ENCODE results near the gene FIGN. TPM values are rescaled to one million over a fixed set of nuclear protein-coding genes. Genes with fewer than 3 reads are reported as not detected.

Gene FIGN
- total and polyA plus RNA-seq, 2 donors (not counting 3 experiments of a cell fraction or from before 2014, with no cell fraction given): 1.8 to 8.1 TPM

DNA sequence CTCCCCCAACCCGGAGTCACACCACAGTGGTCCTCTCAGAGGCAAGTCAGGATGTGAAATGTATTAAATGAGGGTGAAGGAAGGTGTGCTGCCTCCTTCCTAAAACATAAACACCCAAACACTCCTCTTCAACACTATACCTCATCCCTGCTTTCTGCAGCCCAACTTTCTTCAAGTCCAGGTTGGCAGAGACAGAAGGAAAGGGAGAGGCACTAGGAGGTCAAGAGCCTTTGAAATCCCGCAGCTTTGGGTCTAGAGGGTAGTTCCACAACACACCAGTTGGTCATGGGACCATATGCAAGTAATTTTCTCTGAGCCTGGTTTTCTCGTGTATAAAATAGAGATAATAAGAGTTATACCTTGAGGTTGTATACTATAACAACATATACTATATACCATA lies 38.4 kb downstream of the FIGN start:
- dilution Hi-C loops (cut with MboI; ENCODE audit: extremely low pct_ligation_motif_present, low sequenced_read_pairs): no loop called here
- intact Hi-C loops (cut with micrococcal nuclease): no loop called here
- ChIA-PET CTCF (no interaction called here), POLR2A (no interaction called here)
- Histone ChIP-seq H3K36me3 (ENCODE audit: control insufficient read depth in 2 of 2, extremely low read depth in 1 of 2, insufficient read depth in 2 of 2, low read length in 2 of 2) (no peaks in the 10 kb centered on the region), H3K9me1 (replicated peaks; ENCODE audit: control insufficient read depth, extremely low read depth, insufficient read depth, low read length) (no peaks in the 10 kb centered on the region), H3K4me1 (ENCODE audit: control insufficient read depth, extremely low read depth, insufficient read depth, low read length) (no peaks in the 10 kb centered on the region), H3K9me3 (replicated peaks; ENCODE audit: control insufficient read depth, insufficient read depth, low read length) (no peaks in the 10 kb centered on the region), H3K27ac (ENCODE audit: insufficient read depth, low read depth, low read length) (no peak overlapping the region), H2AFZ (ENCODE audit: low read depth, low read length) (no peak overlapping the region), H3K9ac (replicated peaks; ENCODE audit: extremely low read depth, insufficient read depth, low read length) (no peak overlapping the region), H3K27me3 (ENCODE audit: control insufficient read depth in 2 of 2, insufficient read depth in 2 of 2, low read length in 2 of 2) (no peaks in the 10 kb centered on the region), H3K4me3 (replicated peaks in 1 of 3; ENCODE audit: insufficient read depth in 1 of 3, low read depth in 1 of 3, low read length in 3 of 3) (no peak overlapping the region), H4K20me1 (replicated peaks; ENCODE audit: control insufficient read depth, extremely low read depth, insufficient read depth, low read length) (no peaks in the 10 kb centered on the region), H3K79me2 (ENCODE audit: control insufficient read depth, insufficient read depth, low read length) (no peaks in the 10 kb centered on the region), H3K4me2 (ENCODE audit: insufficient read depth, low read length) (no peak overlapping the region)
- FAIRE-seq (no peak), DNase-seq (ENCODE audit: low read depth, low spot score) (no peak)
- BruUV-seq (replicated peaks): no TSS peak
- TF ChIP-seq GATA2 (IDR thresholded peaks at IDR 0.05; ENCODE audit: insufficient read depth, insufficient read length, low read depth, low read length) (no peak), FOS (IDR thresholded peaks at IDR 0.05; ENCODE audit: borderline replicate concordance, insufficient read depth, low read length) (no peak), EZH2 (IDR thresholded peaks at IDR 0.05; ENCODE audit: borderline replicate concordance, low read depth, low read length, severe bottlenecking) (no peak), JUN (IDR thresholded peaks at IDR 0.05; ENCODE audit: borderline replicate concordance, insufficient read depth, insufficient read length, low read depth) (no peak), POLR2A (IDR thresholded peaks at IDR 0.05; ENCODE audit: low read depth, low read length) (no peak), POLR2AphosphoS5 (IDR thresholded peaks at IDR 0.05; ENCODE audit: insufficient read depth, low read depth, low read length) (no peak), MYC (IDR thresholded peaks at IDR 0.05; ENCODE audit: low read depth, low read length) (no peak)
- TF ChIP-seq, protein P1, sequence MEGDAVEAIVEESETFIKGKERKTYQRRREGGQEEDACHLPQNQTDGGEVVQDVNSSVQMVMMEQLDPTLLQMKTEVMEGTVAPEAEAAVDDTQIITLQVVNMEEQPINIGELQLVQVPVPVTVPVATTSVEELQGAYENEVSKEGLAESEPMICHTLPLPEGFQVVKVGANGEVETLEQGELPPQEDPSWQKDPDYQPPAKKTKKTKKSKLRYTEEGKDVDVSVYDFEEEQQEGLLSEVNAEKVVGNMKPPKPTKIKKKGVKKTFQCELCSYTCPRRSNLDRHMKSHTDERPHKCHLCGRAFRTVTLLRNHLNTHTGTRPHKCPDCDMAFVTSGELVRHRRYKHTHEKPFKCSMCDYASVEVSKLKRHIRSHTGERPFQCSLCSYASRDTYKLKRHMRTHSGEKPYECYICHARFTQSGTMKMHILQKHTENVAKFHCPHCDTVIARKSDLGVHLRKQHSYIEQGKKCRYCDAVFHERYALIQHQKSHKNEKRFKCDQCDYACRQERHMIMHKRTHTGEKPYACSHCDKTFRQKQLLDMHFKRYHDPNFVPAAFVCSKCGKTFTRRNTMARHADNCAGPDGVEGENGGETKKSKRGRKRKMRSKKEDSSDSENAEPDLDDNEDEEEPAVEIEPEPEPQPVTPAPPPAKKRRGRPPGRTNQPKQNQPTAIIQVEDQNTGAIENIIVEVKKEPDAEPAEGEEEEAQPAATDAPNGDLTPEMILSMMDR (IDR thresholded peaks at IDR 0.05; ENCODE audit: extremely low read depth in 1 of 2, insufficient read depth in 1 of 2, low read depth in 1 of 2, low read length in 2 of 2): no peak
- TF ChIP-seq, protein P2, sequence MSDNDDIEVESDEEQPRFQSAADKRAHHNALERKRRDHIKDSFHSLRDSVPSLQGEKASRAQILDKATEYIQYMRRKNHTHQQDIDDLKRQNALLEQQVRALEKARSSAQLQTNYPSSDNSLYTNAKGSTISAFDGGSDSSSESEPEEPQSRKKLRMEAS (IDR thresholded peaks at IDR 0.05; ENCODE audit: insufficient read depth, insufficient read length): no peak
